Activated naive CD4-positive, alpha-beta T cell treated with anti-CD3 and anti-CD28 coated beads, Interleukin-2, amount 50 U/mL, for 72 hours (primary cell): ENCODE measurements around the gene PPARA. TPM values are rescaled to one million over a fixed set of nuclear protein-coding genes. Genes with fewer than 3 reads are reported as not detected.

Experiments used
- ATAC-seq, 2 donors: fragments of 150-1000 bp; cut with Tn5 transposase; 2 replicates each; pipeline ENCODE4 v1.10.0; 2021; ENCODE audit warnings: mild to moderate bottlenecking in 2 of 2, moderate library complexity in 2 of 2
- DNase-seq, 2 donors: peaks; one replicate each; pipeline ENCODE4 v3.0.0; 2021 to 2022; ENCODE audit warnings: low spot score in 2 of 2
- H3K27ac Mint-ChIP-seq, 2 donors: one replicate each; pipeline ENCODE4 v1.8.0; 2022; ENCODE audit warnings: mild to moderate bottlenecking in 2 of 2, mixed read lengths in 2 of 2
- H3K36me3 Mint-ChIP-seq, 2 donors: one replicate each; pipeline ENCODE4 v1.8.0; 2022; ENCODE audit warnings: mixed read lengths in 2 of 2
- H3K9me3 Mint-ChIP-seq, 2 donors: one replicate each; pipeline ENCODE4 v1.8.0; 2022; ENCODE audit warnings: mixed read lengths in 2 of 2
- total RNA-seq, 2 donors: library from RNA; stranded (reverse); gene quantifications; one replicate each; pipeline ENCODE4 v1.2.3, GENCODE V29; 2022

The PPARA gene
- total RNA-seq, 2 donors from 2014 or later: 10.8 to 13.1 TPM

GRCh38 chr22:46233231-46233630 lies 82.9 kb downstream of the PPARA start:
- DNase-seq (no peak), ATAC-seq (peak in 1 of 2 donors; percentile 40)
- no peaks in the 10 kb centered on the region for H3K36me3 Mint-ChIP-seq
- no peak overlapping the region for H3K27ac Mint-ChIP-seq
- no peaks in the 10 kb centered on the region for H3K9me3 Mint-ChIP-seq

DNA sequence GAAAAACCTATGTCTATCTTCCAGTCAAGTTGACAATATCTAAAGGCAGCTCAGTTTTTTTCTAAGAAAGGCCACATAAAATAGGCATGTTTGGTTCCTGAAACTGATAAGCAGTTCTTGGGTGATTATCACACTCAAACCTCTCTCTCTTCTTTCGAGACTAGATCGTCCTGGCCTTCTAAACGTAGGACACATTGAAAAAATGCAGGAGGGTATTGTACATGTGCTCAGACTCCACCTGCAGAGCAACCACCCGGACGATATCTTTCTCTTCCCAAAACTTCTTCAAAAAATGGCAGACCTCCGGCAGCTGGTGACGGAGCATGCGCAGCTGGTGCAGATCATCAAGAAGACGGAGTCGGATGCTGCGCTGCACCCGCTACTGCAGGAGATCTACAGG lies 84.6 kb downstream of the PPARA start:
- no peaks in the 10 kb centered on the region for H3K36me3 Mint-ChIP-seq
- no peaks in the 10 kb centered on the region for H3K9me3 Mint-ChIP-seq
- DNase-seq (no peak), ATAC-seq (no peak)
- no peak overlapping the region for H3K27ac Mint-ChIP-seq

- ATAC-seq (no peak), DNase-seq (no peak)
- H3K36me3 Mint-ChIP-seq: no peaks in the 10 kb centered on the region
- H3K9me3 Mint-ChIP-seq: no peaks in the 10 kb centered on the region
- H3K27ac Mint-ChIP-seq: no peak overlapping the region
These were observed 87.3 kb downstream of the PPARA start for GRCh38 chr22:46237453-46238124.

DNA sequence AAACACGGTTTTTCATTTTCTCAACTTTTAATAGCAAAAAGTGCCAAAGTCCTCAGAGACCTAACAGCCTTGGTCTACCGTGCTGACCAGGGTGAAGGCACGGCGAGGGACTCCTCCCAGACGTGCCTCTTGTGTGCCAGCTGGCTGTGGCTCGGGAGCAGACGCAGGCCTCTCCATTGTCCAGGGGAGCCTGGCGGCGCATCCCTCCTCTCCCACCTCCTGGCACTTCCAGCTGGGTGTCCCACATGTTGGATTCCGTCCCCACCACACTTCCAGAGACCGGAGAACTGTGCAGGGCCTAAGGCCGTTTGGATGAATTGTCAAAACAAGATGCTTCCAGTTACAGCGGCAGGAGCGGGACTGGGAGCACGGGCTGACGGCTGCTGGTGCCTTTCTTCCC lies 88.2 kb downstream of the PPARA start:
- no peak for DNase-seq
- Mint-ChIP-seq H3K36me3 (no peaks in the 10 kb centered on the region), H3K9me3 (no peaks in the 10 kb centered on the region), H3K27ac (no peak overlapping the region)
- ATAC-seq: no peak

- Mint-ChIP-seq H3K27ac (peak overlapping the region; percentile 10 to 25), H3K36me3 (no peaks in the 10 kb centered on the region), H3K9me3 (no peaks in the 10 kb centered on the region)
- DNase-seq (no peak), ATAC-seq (peak; percentile 26 to 37)
These were observed 89.1 kb downstream of the PPARA start for GRCh38 chr22:46239261-46240048.

DNA sequence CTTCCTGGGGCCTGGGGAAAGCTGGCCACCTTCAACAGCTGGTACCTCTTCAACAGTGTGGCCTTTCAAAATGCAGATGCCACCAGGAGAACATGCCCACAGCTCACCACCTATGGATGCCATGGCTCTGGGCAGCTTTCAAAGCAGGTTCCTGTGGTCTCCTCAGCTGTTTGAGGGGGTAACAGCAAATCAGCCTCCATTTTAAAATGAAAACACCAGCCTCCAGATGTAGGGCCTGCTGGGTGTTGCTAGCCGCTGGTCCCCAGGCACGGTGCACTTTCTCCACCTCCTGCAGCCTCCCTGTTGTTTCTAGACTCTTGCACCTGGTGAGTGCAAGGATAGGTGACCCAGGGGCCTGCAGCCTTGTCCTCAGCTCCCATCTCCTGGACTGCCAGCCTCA lies 89.7 kb downstream of the PPARA start:
- Mint-ChIP-seq H3K36me3 (no peaks in the 10 kb centered on the region), H3K9me3 (no peaks in the 10 kb centered on the region), H3K27ac (peak overlapping the region in 1 of 2 donors; percentile 10)
- no peak for ATAC-seq
- DNase-seq: no peak

GRCh38 chr22:46240506-46240905 lies 90.2 kb downstream of the PPARA start:
- no peak overlapping the region for H3K27ac Mint-ChIP-seq

DNA sequence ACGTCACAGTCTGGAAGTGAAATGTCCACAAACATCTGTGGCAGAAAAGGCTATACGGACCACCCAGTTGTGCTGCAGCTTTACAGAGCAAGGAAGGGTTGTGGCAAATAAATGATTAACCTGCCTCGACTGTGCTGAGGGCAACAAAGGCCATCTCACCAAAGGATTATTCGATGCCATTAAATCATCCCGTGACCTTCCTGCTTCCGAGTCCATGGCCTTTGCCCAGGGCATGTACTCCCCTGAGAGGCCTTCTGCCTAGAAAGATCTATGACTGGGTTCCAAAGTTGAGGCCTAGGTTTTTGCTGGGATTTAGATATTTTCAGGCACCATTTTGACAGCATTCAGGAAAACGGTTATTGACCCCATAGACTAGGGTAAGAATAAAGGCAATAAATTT lies 90.6 kb downstream of the PPARA start:
- Mint-ChIP-seq H3K36me3 (no peaks in the 10 kb centered on the region), H3K9me3 (no peaks in the 10 kb centered on the region)
- no peak for ATAC-seq

More at GRCh38 chr22:46240506-46240905, 90.2 kb downstream of the PPARA start:
- no peaks in the 10 kb centered on the region for H3K36me3 Mint-ChIP-seq
- no peaks in the 10 kb centered on the region for H3K9me3 Mint-ChIP-seq
- no peak for DNase-seq
- ATAC-seq: no peak

GRCh38 chr22:46241396-46242007 lies 91.2 kb downstream of the PPARA start:
- ATAC-seq: no peak
- H3K36me3 Mint-ChIP-seq: no peaks in the 10 kb centered on the region
- no peak overlapping the region for H3K27ac Mint-ChIP-seq
- H3K9me3 Mint-ChIP-seq: no peaks in the 10 kb centered on the region
- no peak for DNase-seq

More for the DNA sequence above, 90.6 kb downstream of the PPARA start:
- DNase-seq: no peak
- no peak overlapping the region for H3K27ac Mint-ChIP-seq

GRCh38 chr22:46242076-46242475 lies 91.8 kb downstream of the PPARA start:
- ATAC-seq: no peak
- no peak for DNase-seq
- no peak overlapping the region for H3K27ac Mint-ChIP-seq
- no peaks in the 10 kb centered on the region for H3K9me3 Mint-ChIP-seq
- no peaks in the 10 kb centered on the region for H3K36me3 Mint-ChIP-seq

DNA sequence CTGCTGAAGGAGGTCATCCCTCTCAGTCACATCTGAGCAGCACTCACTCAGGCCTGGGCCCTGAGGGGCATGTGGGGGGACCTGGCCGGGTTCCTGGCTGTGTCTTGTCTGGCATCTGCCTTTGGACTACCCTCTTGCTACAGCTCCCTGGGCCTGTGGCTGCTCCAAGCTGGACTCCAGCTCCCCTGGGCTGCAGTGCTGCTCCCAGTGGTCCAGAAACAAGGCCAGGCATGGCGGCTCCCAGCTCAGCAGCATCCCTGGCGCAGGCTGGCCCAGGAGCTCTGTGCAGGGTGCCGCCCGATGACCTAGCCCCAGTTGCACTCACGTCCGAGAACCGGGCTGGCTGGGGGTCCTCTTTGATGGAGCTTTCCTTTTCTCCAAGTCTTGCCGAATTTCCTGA lies 94.4 kb downstream of the PPARA start:
- H3K36me3 Mint-ChIP-seq: no peaks in the 10 kb centered on the region
- H3K9me3 Mint-ChIP-seq: no peaks in the 10 kb centered on the region
- ATAC-seq (no peak), DNase-seq (no peak)
- no peak overlapping the region for H3K27ac Mint-ChIP-seq

DNA sequence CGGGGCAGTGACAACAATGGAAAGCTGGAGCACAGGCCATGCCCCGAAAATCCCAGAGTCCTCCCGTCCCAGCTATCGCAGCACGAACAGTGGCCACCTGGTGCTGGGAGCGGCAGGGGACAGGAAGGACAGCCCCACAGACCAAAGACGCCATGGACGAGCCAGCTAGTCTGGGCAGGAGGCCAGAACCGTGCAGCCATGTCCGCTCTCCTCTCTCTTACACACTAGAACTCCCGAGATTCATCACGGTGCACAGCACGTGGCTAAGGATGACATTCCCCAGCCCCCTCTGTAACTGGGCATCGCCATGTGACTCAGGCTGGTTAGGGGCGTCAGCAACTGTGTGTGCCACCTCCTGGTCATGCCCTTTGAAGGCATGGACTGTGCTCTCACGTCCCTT lies 95.2 kb downstream of the PPARA start:
- DNase-seq: no peak
- ATAC-seq: no peak
- H3K9me3 Mint-ChIP-seq: no peaks in the 10 kb centered on the region
- no peak overlapping the region for H3K27ac Mint-ChIP-seq
- H3K36me3 Mint-ChIP-seq: no peaks in the 10 kb centered on the region

- no peak for ATAC-seq
- peaks cover 2 to 5% of the 10 kb centered on the region in 2 donors for H3K36me3 Mint-ChIP-seq
- peak overlapping the region in 1 of 2 donors; percentile 42 for H3K27ac Mint-ChIP-seq
These were observed 95.9 kb downstream of the PPARA start for GRCh38 chr22:46246178-46246577.

GRCh38 chr22:46247443-46247975 lies 97.2 kb downstream of the PPARA start:
- no peak for ATAC-seq
- DNase-seq: no peak
- no peak overlapping the region for H3K27ac Mint-ChIP-seq
- H3K36me3 Mint-ChIP-seq: peaks cover 8 to 10% of the 10 kb centered on the region in 2 donors
- H3K9me3 Mint-ChIP-seq: no peaks in the 10 kb centered on the region

More at GRCh38 chr22:46246178-46246577, 95.9 kb downstream of the PPARA start:
- no peak for DNase-seq
- no peaks in the 10 kb centered on the region for H3K9me3 Mint-ChIP-seq

GRCh38 chr22:46250035-46250782 lies 99.9 kb downstream of the PPARA start, which contains the start of gene CDPF1:
CDPF1 (minus strand) TSS chr22:46250293; CDS start chr22:46248284, 2,009 bp downstream.
- DNase-seq (peak; percentile 92 to 94), ATAC-seq (peak; percentile 95 to 96)
- H3K36me3 Mint-ChIP-seq: peaks cover 16% of the 10 kb centered on the region in 2 donors
- peak within 1 kb of the TSS; percentile 89 to 91 for H3K27ac Mint-ChIP-seq
- H3K9me3 Mint-ChIP-seq: no peaks in the 10 kb centered on the region

GRCh38 chr22:46250783-46251125 lies 100.4 kb downstream of the PPARA start:
- Mint-ChIP-seq H3K9me3 (no peaks in the 10 kb centered on the region), H3K27ac (peak overlapping the region; percentile 89 to 91), H3K36me3 (peaks cover 16% of the 10 kb centered on the region in 2 donors)
- DNase-seq (no peak), ATAC-seq (peak in 1 of 2 donors; percentile 1)
